Fibroblast of pulmonary artery (primary cell): Measurements from ENCODE around the gene MNDA.
"Not testable (repeated sequence)": the region's sequence is repeated elsewhere in the genome, so short reads cannot be mapped to it uniquely, and the experiment has no call there.

Source experiments
- DNase-seq: peaks from one replicate; pipeline ENCODE4 v3.0.0-alpha.2; 2010; ENCODE audit warnings: low read depth
- H3K4me3 ChIP-seq: replicated peaks from 2 replicates; pipeline ENCODE4 v1.5.1; 2011; ENCODE audit warnings: low read depth, mild to moderate bottlenecking, control low read depth, low read length, moderate library complexity
- CTCF ChIP-seq: IDR thresholded peaks from 2 replicates; pipeline ENCODE4 v1.5.1; 2011; ENCODE audit warnings: mild to moderate bottlenecking, control low read depth, low read length, inconsistent platforms; ENCODE audit errors: missing control alignments

The MNDA gene

GRCh38 chr1:158833264-158833663, 2.1 kb downstream of the MNDA start:
- no peak for DNase-seq
- no peak for TF ChIP-seq CTCF

DNA sequence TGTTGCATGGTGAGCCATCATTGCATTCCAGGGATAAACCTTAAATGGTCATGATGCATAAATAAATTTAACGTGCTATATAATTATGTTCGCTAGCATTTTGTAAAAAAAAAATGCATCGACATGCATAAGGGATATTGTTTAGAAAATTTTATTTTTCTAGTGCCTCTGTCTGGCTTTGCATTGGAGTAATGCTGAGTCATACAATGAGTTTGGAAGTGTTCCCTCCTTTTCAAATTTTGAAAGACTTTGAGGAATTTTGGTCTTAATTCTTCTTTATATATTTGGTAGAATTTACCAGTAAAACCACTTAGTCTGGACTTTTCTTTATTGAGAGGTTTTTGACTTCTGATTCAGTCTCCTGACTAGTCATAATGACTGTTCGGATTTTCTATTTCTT, 4.9 kb downstream of the MNDA start:
- H3K4me3 ChIP-seq: no peak overlapping the region
- no peak for TF ChIP-seq CTCF
- no peak for DNase-seq

More at GRCh38 chr1:158833264-158833663, 2.1 kb downstream of the MNDA start:
- no peak overlapping the region for H3K4me3 ChIP-seq

GRCh38 chr1:158838660-158839059, 7.5 kb downstream of the MNDA start:
- no peak for TF ChIP-seq CTCF
- H3K4me3 ChIP-seq: no peak overlapping the region
- no peak for DNase-seq

DNA sequence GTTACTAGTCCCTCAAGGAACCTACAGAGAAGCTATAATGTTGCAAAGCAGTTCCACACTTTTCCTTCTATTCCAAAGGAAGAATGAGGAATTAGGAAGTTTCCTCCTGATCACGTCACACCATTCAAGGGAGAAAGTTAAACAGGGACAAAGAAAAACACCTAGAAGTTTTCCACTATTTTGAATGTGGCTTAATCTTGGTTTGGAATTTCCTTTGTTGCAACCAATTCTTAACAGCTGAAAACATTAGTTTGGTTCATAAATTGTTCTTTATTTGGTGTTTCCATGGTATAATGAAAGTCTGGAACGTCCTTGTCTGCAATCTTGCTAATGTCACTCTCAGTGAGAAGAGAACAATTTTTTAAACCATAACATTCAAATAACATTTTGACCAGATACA, 8.4 kb downstream of the MNDA start:
- no peak for TF ChIP-seq CTCF
- no peak for DNase-seq
- no peak overlapping the region for H3K4me3 ChIP-seq

GRCh38 chr1:158840236-158840635, 9.1 kb downstream of the MNDA start:
- TF ChIP-seq CTCF: no peak
- DNase-seq: no peak
- H3K4me3 ChIP-seq: no peak overlapping the region

DNA sequence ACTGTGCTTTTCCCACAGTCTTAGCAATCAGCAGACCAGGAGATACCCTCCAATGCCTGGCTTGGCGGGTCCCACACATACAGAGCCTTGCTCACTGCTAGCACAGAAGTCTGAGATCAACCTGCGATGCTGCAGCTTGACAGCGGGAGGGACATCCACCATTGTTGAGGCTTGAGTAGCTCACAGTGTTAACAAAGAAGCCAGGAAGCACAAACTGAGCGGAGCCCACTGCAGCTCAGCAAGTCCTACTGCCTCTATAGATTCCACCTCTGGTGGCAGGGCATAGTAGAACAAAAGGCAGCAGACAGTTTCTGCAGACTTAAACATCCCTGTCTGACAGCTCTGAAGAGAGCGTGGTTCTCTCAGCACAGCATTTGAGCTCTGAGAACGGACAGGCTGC, 33.4 kb downstream of the MNDA start:
- DNase-seq: no peak
- H3K4me3 ChIP-seq: no peak overlapping the region
- TF ChIP-seq CTCF: no peak

DNA sequence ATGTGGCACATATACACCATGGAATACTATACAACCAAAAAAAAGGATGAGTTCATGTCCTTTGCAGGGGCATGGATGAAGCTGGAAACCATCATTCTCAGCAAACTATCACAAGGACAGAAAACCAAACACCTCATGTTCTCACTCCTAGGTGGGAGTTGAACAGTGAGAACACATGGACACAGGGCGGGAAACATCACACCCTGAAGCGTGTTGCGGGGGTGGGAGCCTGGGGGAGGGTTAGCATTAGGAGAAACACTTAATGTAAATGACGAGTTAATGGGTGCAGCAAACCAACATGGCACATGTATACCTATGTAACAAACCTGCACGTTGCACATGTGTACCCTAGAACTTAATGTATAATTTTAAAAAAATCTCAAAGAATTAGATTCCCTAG, 39.3 kb downstream of the MNDA start:
- not testable (repeated sequence) for DNase-seq

DNA sequence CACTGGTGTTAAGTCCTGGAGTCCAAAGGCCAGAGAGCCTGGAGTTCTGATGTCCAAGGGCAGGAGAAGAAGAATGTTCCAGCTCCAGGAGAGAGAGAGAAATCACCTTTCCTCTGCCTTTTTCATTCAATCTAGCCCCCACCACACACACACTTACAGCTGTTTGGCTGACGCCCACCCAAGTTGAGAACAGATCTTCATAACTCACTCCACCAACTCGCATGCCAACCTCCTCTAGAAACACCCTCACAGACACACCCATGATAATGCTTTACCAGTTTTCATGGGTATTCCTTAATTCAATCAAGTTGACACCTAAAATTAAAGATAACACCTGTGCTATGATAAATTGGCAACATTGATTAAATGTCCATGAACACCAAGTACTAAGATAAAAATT, 42.0 kb downstream of the MNDA start:
- no peak for TF ChIP-seq CTCF
- no peak for DNase-seq
- no peak overlapping the region for H3K4me3 ChIP-seq

More for the DNA sequence above, 39.3 kb downstream of the MNDA start:
- H3K4me3 ChIP-seq: not testable (repeated sequence)
